ENCODE data around the gene ARSG.

- TF ChIP-seq CTCF (IDR thresholded peaks at IDR 0.05; ENCODE audit: low read length) (no peak), EZH2 (IDR thresholded peaks at IDR 0.05; ENCODE audit: borderline replicate concordance, low read length) (no peak)
Observed at GRCh38 chr17:68352041-68352440, 60.7 kb downstream of the ARSG start.

All from OCI-LY1 (cell line).